NCI-H748 (cell line): Measurements from ENCODE around the gene LRRC4C.

ENCODE experiments used
- DNase-seq: peaks from one replicate; lab custom pipeline; 2025; ENCODE audit not compliant: unreplicated experiment; lab: John Stamatoyannopoulos, UW

The LRRC4C gene

DNA sequence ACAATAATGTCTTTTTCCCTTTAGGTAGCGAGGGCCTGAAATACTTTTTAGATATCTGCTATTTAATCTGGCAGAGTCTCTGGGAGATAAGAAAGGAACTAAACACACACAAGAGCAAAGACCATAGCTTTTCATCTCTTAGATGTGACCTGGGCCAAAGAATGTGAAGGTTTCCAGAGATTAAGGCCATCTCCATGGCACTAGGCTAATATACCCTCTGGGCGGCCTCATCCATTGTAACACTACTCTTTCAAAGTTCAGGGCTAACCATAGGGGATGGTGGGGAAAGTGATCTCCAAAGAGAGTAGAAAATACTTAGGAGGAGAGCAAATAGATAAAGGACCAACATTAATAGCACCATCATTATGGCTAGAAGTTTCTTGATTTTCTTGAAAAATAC lies 326.4 kb downstream of the LRRC4C start:
- no peak for DNase-seq

- no peak for DNase-seq
Measured at GRCh38 chr11:41121600-41121999, 337.9 kb downstream of the LRRC4C start.

DNA sequence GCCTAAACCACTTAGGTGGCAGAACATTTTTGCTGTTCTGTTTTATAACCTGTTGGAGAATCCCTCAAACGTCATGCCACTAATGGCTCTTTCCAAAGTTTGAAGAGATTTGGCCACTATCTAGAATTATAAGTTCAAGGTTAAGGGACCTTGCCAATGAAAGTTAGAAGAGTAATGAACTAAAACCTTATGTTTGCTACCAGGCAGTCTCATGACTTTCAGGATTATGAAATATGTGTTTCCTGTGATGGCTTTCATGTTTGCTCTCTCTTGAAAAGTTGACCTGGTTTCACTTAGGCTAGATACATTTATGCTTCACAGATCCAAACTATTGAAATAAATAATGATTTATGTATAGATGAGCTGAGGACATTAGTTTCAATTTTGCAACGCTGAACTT lies 340.0 kb downstream of the LRRC4C start:
- DNase-seq = no peak

- DNase-seq = no peak
Measured at GRCh38 chr11:41118521-41118920, 340.9 kb downstream of the LRRC4C start.

DNA sequence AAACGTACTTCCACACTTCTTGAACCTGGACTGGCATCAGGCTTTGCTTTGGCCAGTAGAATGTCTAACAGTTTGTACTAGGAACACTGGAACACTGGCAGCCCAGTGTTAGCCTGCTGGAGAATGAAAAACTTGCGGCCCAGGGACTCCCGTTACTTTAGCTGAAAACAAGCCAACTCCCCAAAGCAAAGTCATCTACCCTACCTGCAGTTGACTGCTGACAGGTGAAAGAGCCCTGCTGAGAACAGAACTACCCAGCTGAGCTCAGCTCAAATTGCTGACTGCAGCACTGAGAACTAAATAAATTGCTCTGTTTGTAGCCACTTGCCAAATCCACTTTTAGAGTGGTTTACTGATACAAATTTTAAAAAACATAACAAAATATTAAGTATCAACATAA lies 342.5 kb downstream of the LRRC4C start:
- DNase-seq = no peak

DNA sequence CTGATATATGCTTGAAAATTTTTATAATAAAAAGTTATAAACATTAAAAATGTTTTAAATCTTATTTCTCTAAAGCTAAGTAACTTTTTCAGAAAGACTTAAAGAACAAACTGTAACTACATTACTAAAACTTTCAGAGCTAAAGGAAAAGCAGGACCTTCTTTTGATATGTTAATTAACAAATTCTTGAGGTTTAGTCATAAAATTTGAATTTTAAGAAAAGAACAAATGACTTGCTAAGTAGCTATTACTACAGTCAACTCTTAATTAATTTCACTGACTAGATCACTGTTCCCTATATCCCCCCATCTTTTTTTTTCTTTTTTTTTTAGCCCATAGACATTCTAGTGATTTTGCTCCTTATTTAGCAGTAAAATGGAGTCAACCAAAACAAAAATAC lies 344.4 kb downstream of the LRRC4C start:
- DNase-seq = no peak

GRCh38 chr11:41113160-41113559 lies 346.3 kb downstream of the LRRC4C start:
- no peak for DNase-seq

- no peak for DNase-seq
Measured at GRCh38 chr11:41110527-41110926, 348.9 kb downstream of the LRRC4C start.

DNA sequence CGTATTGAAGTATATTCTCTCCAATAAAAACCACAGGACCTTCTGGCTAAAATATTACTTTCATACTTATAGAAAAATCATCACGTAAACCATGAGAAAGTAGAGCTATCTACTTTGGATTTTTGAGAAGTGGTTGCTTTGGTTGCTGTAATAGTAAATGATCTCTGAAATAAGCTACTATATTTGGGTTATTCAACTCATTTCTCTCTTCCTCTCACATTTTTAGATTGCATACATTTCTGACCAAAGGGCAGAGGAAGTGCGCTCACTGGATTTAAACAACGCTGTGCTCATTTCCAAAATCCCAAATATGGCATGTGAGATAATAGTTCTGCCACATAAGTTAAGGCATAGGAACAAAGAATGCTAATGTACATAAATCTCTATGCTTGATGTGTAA lies 357.0 kb downstream of the LRRC4C start:
- no peak for DNase-seq

GRCh38 chr11:41099654-41100053 lies 359.8 kb downstream of the LRRC4C start:
- DNase-seq = no peak

DNA sequence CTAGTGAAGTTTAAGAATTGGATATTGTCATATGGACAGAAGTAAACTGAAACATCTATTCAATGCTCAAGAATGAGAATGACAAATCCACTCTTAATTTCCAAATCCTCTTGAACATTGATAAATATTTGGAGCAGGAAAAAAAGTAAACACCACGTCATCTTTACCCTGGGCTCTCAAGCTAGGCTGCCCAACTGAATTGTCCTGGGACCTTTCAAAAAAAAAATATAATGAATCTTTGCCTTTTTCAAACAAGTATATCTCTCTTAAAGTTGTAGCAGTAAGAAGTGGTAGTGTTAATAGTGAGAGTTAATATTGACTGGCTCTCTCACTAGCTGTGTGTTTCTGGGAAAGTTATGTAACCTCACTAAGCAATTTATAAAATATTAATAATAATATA lies 374.3 kb downstream of the LRRC4C start:
- no peak for DNase-seq

DNA sequence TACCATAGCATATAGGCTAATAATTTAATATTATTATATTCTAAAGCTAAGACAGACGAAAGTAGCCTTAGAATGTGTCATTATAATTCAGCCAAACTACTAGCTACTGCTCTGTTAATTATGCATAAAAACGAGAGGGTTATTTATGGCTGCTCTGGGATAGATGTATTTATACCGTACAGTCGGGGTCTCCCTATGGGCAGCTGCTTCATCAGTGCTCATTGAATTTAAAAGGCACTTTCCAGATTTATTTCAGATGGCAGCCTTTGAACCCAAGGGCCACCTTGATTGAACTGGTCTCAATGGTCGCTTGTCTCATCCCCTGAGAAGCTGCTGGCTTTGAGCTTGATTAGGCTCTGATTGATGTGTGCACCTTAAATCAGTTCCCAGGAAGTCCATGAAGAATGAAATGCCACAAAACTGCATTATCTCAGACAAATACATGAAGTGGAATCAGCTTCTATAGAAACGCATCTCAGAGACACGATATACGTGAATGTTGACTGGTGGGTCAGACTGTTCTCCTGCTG lies 377.6 kb downstream of the LRRC4C start:
- no peak for DNase-seq

DNA sequence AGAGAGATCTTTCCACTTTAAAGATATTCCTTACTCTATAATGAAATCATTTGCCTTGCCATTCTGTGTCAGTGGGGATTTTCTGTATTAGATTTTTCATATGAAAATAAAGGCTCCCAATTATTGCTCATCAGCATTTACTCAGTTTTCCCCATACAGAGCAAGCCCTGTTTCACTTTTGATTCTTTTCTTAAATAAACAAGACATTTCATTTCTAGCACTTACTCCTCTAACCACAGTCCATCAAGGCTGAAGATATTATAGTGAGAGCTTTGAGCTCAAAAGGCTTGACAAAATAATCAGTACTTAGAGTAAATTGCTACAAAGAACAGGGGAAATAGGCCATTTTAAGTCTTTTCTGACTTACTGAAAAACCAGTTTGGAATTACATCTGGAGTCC lies 385.1 kb downstream of the LRRC4C start:
- DNase-seq = no peak

- DNase-seq = no peak
Measured at GRCh38 chr11:41065432-41065831, 394.0 kb downstream of the LRRC4C start.

DNA sequence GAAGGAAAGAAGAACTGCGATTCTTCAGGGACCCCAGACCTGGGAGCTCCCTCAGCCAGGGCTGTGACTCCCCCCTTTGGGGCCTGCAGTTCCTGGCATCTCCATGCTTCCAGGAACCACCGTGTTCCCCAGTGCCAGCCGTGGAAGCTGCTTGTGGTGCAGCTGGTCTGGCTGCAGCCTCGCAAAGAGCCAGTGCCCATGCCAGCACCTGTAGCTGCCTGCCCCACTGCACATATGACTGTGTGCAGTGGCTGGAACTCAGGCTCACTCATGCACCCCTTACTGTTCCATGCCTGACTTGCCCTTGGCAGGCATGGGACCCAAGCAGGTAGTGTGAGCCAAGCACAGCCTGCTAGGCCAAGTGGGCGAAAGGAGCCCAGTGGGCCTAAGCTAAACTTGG lies 401.3 kb downstream of the LRRC4C start:
- DNase-seq = no peak

DNA sequence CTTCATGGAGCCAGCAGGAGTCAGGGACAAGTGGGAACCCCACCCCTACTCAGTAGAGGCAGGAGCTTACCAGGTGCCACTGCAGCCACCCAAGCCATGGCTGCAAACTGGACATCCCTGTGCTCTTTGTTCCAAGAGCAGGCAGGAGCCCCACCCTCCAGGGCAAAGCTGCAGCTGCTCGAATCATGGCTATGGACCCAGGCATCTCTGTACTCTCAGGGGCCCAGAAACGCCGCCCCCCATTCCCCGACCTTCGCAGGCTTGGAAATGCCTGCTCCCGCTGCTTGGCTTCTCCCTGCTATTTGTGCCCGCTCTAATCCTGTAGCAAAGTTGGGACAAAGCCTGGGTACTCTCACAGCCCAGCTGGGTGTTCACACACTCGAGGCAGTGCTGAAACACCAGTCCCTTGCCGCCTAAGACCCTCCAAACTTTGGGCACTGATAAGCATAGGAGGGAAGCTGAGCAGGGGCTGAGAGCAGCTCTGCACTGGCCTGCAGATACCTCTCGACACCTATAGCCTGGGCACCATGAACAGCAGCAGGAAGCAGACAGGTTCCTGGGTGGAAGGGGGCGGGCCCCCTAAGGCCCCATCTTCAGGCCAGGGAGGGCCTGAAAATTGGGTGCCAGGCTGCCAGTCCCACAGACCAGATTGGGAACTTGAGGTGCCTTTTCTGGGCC lies 402.4 kb downstream of the LRRC4C start:
- DNase-seq = no peak

DNA sequence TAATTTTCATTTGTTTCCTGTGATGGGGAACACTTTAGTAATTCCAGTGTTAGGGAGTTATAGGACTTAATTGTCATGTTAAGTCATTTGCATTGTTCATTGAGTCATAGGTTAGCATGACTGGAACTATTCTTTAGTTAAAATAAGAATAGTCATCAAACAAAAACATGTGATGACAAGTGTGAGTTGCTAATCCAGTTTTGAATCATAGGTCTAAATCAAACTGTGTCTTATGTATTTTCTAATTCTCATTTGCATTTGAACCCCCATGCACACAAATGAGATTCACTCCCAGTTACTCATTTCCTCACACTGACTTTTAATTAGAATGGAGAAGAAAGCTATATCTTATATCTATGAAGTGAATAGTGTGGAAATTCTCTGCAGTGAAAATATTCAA lies 405.6 kb downstream of the LRRC4C start:
- no peak for DNase-seq

DNA sequence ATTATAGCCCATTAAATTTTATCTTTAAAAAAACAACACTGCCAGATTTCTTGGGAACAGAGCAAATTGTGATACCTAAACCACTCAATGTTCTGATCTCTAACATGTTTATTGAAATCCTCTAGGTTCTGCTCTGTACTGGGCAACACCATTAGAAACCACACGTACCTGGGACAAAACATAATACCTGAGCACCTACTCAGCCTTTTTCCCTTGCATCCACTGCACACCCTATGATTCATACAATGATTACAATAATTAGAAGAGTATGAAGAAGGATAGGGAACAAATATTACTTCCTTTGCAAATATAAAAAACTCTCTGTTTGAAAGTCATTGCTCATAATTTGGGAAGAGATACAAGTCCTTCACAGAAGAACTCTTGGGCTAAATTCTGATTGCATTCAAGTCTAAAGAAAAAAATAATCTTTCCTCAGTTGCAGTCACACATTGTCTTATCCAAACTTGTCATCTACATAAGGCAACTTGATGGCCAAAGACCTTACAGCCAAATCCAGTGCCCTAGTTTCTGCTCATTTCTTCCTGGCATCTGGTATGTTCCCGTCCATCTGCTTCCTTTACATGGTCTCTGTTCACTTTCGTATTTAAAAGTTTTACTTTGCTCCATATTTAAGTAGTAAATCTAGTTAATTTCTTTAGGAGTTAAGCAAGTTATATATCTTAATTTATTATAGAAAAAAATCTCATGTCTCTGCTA lies 407.4 kb downstream of the LRRC4C start:
- no peak for DNase-seq

DNA sequence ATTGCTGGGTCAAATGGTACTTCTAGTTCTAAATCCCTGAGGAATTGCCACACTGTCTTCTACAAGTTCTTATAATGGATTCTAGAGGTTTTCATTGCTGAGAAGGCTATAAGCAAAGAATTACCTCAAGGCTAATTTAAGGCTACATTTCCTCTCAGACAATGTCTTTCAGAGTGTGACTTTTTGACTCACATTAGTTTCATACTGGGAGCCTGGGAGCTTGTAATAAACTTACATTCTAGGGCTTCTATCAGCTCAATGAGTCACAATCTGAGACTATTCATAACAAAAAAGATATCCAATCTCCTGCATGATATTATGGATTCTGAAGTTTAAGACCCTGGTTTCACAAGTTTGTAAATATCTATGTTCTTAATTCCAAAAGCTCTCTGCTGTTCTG lies 408.7 kb downstream of the LRRC4C start:
- no peak for DNase-seq

DNA sequence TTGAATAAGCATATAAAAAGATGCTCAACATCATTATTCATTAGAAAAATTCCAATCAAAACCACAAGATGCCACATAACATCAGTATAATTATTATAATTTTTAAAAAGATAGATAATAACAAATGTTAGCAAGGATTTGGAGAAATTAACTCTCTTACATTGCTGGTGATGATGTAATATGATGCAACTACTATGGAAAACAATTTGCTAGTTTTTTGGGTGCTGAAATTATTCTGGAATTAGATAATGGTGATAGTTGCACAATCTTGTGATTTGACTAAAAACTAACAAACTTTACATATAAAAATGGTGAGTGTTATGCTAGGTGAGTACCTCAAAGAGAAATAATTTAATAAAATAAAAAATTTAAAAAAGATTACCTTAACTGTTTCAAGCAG lies 412.2 kb downstream of the LRRC4C start:
- no peak for DNase-seq

- DNase-seq = no peak
Measured at GRCh38 chr11:41045266-41045665, 414.2 kb downstream of the LRRC4C start.

- DNase-seq = no peak
Measured at GRCh38 chr11:41044747-41045146, 414.7 kb downstream of the LRRC4C start.

DNA sequence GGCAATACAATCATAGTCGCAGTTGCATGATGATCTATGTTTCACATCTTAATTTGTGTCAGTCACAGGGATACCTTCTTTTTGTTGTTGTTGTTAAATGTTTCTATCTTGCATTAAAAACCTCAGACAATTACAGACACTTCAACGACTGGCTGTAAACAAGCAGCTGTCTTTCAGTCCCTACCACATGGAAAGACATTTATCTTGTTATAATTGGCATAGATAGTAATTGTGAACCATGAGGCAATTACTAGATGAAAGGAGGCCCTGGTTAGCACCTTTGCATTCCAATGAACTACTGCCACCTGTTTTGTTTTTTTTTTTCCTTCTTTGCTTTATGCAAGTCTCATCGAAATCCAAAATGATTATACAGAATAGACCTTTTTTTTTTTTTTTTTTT lies 416.8 kb downstream of the LRRC4C start:
- DNase-seq = no peak
